Fibroblast of skin of left biceps (primary cell): ENCODE measurements around the gene HACE1.

Source experiments
- DNase-seq, 2 experiments: peaks; one replicate each; pipeline ENCODE4 v3.0.0-alpha.2; 2013; ENCODE audit warnings: low read depth in 2 of 2

Gene HACE1

DNA sequence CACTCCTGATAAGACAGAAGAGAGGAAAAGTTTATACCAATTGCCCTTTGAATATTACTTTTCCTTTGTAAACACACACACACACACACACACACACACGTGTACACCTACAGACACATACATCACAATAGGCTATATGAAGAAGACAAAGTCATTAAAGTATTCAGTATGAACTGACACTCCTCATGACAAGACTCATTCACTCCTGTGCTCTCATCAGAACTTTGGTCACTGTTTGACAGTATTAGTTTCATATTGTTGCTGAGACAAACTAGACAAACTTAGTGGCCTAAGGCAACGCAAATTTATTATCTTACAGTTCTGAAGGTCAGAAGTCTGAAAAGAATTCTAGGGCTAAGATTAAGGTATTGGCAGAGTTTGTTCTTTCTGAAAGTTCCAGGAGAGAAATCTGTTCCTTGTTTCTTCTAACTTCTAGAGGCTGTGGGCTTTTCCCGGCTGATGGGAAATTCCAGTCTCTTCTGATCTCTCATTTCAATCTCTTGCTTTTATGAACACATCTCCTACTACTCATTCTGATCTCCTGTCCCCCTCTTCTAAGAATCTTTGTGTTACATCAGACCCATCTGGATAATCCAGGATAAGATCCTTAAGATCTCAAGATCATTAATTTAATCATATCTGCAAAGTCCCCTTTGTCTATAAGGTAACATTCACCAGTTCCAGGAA, 171.3 kb downstream of the HACE1 start:
- no peak for DNase-seq

DNA sequence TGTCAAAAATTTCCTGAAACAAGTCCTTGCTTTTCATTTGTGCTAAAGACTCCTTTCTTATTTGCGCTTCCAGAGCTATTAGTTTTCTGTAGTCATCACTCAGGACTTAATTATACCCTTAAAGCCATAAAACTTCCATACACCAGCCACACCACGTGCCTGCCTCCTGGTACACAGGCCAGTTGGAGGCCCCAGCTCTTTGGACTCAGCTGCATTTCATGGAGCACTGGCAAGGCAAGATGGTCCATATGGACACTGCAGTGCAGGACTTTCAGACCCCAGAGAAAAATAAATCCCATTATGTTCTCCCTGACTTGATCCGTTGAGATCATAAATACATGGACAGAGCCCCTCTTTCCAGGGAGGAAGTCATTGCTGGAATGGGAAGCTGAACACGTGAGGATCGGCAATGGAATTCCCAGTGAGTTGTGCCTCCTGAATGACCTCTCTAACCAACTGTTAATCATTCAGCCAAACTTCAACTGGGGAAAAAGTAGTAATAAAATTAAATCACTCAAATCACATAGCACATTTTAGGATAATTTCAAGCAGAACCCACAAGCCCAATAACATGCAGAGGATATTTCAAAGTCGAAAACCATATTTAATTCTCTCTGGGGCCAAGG, 173.1 kb downstream of the HACE1 start:
- no peak for DNase-seq

DNA sequence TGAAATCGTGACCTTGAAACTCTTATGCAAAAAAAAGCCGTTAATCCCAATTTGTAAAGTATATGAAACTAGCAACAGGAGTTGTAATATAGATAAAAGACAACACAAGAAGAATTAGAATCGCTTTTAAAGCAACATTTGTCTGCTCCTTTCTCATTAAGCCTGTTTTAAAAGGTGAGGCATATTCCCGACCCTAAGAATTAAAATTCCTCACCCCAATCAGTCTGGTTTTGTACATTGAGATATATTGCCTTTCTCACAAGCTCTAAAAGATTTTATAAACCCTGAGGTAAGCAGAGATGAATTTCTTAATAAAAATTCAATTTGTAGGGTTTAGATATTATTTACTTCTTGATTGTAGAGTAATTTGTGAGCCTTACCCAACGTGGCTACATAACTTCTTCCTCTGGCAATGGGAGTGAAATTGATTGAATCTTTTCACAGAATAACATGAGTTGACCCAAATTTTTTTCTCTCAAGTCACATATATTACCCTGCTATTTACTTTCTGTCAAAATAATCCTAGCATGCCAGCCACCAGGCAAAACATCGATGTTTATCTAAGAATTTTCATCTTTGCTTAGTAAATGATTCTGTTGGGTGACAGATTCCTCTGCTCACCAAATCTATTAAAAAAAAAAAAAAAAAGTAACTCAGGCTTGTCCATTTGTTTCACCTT, 173.7 kb downstream of the HACE1 start:
- DNase-seq = no peak

DNA sequence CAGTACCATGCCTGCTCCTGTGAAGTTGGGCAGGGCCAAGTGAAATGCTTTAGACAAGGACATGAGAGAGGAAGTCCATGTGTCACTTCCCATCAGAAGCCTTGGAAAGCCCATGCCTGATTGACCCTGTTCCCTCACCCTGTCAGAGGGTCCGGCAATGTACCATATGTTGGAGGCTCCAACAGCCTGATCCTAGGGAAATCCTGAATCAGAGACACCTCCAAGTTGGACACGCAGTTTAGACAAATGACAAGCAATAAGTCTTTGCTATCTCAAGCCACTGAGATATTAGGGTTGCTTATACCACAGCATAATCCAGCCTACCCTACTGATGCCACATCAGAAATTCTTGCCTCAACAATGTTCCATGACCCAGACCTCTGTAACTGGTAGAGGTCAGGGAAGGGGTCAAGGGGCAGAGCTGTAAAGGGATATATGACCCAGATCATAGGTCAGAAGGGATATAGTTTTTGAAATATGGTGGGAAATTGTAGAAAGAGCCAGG, 174.8 kb downstream of the HACE1 start:
- no peak for DNase-seq

DNA sequence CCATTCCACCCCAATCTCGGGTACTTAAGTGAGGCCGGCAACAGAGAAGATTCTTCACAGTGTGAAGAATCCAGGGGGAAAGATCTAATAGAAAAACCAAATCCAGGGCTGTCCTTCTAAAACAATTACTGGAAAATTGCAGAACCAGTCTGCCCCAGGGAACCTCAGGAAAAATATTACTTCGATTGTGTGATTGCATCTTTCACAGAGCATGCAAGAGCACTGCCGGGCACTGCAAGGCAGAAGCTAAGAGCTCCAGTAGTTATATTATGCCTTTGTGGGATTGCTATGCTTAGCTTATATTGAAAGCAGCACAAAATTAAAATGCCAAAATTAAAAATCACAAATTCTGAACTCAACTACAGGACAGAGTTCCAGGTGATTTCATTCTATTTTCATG, 175.9 kb downstream of the HACE1 start:
- no peak for DNase-seq

DNA sequence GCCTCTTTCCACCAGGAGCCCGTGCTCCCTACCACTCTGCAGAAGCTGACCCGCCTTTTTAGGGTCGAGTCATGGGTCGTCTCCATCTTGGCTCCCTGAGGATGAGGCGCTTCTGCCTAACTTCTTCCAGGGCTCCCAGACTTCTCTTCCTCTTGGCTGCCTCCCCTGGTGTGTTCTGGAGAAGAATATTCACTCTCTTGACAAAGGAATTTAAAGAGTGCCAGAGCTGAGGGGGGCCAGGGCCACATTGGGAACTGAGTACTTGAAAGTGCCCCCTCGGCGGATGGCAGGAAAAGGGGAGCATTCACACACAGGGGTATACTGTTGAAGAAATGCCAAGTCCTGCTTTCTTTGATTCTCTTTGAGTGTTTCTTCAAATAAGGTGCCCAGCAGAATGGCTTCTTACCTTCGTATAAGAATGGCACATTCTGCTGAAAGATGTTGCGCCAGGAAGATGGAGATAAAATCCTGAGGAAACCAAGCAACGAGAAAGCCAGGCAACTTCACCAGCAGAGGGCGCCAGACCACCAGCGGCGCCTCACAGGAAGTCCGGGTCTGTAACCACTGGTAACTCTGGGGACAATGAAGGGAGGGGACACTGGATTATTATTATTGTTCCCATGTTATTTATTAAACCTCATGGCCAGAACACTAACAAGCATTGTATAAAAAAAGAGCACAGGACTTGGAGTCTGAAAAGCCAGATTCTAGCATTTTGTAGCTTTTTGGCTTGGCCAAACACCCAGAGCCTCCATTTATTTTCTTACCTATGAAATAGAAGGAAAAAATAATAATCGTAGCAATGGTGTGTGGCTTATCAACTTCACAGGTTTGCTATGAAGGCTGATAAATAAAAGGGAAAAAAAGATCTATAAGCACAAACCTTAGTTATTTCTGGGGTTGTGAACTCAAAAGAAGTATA, 176.7 kb downstream of the HACE1 start:
- no peak for DNase-seq

DNA sequence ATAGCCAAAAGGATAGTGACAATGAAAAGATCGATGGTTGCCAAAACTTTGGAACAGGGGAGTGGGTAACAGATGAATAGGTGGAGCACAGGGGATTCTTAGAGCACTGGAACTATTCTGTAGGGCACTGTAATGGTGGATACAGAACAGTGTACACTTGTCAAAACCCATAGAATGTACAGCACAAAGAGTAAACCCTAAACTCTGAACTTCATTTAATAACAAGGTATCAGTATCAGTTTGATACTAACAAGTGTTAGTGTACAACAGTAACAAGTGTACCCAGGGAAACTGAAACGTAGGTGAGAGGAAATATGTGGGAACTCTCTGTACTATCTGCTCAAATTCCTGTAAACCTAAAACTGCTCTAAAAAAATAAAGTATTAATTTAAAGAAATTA, 179.2 kb downstream of the HACE1 start:
- no peak for DNase-seq

DNA sequence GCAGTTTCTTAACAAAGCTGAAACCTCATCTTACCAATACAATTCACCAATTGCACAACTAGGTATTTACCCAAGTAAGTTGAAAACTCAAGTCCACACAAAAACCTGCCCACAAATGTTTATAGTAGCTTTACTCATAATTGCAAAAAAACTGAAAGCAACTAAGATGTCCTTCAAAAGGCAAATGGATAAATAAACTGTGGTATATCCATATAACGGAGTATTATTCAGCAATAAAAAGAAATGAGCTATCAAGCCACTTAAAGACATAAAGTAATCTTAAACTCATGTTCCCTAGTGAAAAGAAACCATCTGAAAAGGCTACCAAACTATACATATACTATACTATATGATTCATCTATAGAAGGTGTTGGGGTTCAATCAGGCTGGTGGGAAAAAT, 179.7 kb downstream of the HACE1 start:
- DNase-seq = no peak
